HUES6 (cell line): ENCODE data around the gene AOC2.
A peak's percentile ranks its signal among the peaks of the same experiment; 100 is the strongest.

ENCODE experiments used
- H3K27ac ChIP-seq: 2 replicates; pipeline ENCODE4 v1.7.0; 2013; ENCODE audit warnings: low read depth, mild to moderate bottlenecking, low read length, inconsistent platforms
- H3K27me3 ChIP-seq: 2 replicates; pipeline ENCODE4 v1.6.1; 2013; ENCODE audit warnings: low read length; ENCODE audit not compliant: control insufficient read depth, insufficient read depth
- H3K36me3 ChIP-seq: 2 replicates; pipeline ENCODE4 v1.6.1; 2013; ENCODE audit warnings: low read length; ENCODE audit not compliant: control insufficient read depth, insufficient read depth
- H3K4me1 ChIP-seq: 2 replicates; pipeline ENCODE4 v1.6.1; 2013; ENCODE audit warnings: low read length; ENCODE audit not compliant: control insufficient read depth, insufficient read depth
- H3K4me3 ChIP-seq: 2 replicates; pipeline ENCODE4 v1.5.1; 2013; ENCODE audit warnings: low read depth, low read length
- H3K9ac ChIP-seq: one replicate; pipeline ENCODE4 v1.6.1; 2013; ENCODE audit warnings: mild to moderate bottlenecking, low read length
- H3K9me3 ChIP-seq: 2 replicates; pipeline ENCODE4 v1.6.1; 2013; ENCODE audit warnings: low read depth, low read length; ENCODE audit not compliant: control insufficient read depth, insufficient read depth

Gene AOC2, protein sequence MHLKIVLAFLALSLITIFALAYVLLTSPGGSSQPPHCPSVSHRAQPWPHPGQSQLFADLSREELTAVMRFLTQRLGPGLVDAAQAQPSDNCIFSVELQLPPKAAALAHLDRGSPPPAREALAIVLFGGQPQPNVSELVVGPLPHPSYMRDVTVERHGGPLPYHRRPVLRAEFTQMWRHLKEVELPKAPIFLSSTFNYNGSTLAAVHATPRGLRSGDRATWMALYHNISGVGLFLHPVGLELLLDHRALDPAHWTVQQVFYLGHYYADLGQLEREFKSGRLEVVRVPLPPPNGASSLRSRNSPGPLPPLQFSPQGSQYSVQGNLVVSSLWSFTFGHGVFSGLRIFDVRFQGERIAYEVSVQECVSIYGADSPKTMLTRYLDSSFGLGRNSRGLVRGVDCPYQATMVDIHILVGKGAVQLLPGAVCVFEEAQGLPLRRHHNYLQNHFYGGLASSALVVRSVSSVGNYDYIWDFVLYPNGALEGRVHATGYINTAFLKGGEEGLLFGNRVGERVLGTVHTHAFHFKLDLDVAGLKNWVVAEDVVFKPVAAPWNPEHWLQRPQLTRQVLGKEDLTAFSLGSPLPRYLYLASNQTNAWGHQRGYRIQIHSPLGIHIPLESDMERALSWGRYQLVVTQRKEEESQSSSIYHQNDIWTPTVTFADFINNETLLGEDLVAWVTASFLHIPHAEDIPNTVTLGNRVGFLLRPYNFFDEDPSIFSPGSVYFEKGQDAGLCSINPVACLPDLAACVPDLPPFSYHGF

DNA sequence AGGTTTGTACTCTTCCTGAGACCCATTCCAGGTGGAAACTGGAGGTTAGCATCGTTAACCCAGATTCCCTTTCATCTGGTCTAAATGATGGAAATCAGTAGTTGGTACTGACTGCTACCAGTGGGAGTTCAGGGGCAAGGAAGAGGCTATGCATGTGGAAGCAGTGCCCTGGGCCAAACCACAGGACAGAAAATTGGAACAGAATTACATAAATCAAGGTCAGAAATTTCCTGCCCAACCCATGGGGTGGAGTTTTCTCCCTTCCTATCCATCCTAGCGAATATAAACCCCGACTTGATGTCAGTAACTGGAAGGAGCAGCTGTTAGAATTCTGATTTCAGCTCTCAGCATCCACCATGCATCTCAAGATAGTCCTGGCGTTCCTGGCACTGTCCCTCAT lies at the start of gene AOC2:
Gene AOC2 (plus strand): TSS at position 310 of the 400 bp plus-strand sequence. CDS start 47 bp downstream, at position 357.
- Histone ChIP-seq H3K4me3 (no peak within 1 kb of the TSS), H3K9ac (no peak within 1 kb of the TSS), H3K9me3 (no peaks in the 10 kb centered on the region), H3K27ac (no peak within 1 kb of the TSS), H3K36me3 (peaks cover 62% of the 10 kb centered on the region), H3K4me1 (no peaks in the 10 kb centered on the region), H3K27me3 (no peaks in the 10 kb centered on the region)

DNA sequence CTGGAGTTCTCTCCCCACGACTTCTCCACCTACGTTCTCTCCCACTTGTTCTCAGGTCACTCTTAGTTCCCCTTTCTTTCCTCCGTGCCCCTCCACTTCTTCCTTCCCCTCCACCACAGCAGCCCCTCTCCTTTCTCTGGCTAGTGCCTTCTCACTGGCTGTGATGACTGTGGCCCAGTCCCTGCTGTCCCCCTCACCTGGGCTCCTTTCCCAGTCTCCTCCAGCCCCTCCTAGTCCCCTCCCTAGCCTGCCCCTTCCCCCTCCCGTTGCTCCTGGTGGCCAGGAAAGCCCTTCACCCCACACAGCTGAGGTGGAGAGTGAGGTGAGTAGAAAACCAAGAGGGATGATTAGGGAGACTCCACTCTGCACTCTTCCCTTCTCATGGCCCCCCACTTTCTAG lies 49.3 kb upstream of the AOC2 start:
- H3K9me3 ChIP-seq, result no peaks in the 10 kb centered on the region
- no peak overlapping the region for H3K4me3 ChIP-seq
- H3K9ac ChIP-seq, result no peak overlapping the region
- no peaks in the 10 kb centered on the region for H3K36me3 ChIP-seq
- H3K4me1 ChIP-seq, result peaks cover 8% of the 10 kb centered on the region
- H3K27ac ChIP-seq, result no peak overlapping the region
- peaks cover 6% of the 10 kb centered on the region for H3K27me3 ChIP-seq

DNA sequence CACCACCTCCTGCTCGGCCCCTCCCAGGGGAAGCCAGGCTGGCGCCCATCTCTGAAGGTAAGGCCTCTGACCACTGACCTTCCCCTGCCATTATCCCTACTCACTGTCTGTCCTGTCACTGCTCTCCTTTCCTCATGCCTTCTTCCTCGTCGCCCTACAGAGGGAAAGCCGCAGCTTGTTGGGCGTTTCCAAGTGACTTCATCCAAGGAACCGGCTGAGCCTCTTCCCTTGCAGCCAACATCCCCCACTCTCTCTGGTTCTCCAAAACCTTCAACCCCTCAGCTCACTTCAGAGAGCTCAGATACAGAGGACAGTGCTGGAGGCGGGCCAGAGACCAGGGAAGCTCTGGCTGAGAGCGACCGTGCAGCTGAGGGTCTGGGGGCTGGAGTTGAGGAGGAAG lies 48.9 kb upstream of the AOC2 start:
- Histone ChIP-seq H3K27me3 (peaks cover 6% of the 10 kb centered on the region), H3K36me3 (no peaks in the 10 kb centered on the region), H3K9me3 (no peaks in the 10 kb centered on the region), H3K27ac (no peak overlapping the region), H3K4me3 (no peak overlapping the region), H3K4me1 (peaks cover 8% of the 10 kb centered on the region), H3K9ac (no peak overlapping the region)

DNA sequence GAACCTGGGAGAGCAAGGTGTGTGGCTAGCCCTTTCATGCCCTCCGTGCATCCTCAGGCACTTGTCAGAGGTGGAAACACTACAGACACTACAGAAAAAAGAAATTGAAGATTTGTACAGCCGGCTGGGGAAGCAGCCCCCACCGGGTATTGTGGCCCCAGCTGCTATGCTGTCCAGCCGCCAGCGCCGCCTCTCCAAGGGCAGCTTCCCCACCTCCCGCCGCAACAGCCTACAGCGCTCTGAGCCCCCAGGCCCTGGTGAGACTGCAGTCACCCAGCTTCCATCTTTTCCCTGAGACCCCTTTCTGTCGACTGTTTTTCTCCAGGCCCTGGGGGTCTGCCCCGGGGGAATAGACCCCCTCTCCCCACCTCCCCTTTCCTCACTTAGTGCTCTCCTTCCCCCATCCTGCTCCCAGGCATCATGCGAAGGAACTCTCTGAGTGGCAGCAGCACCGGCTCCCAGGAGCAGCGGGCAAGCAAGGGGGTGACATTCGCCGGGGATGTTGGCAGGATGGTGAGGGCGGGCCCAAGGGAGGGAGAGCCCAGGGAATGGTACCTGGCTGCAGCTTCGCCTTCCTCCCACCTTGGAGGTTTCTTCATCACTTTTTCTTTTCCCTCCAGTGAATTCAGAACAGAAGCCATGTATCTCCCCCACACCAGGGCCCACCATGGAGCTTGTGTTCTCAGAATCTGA lies 48.2 kb upstream of the AOC2 start:
- no peaks in the 10 kb centered on the region for H3K36me3 ChIP-seq
- H3K4me1 ChIP-seq, result peaks cover 8% of the 10 kb centered on the region
- peaks cover 6% of the 10 kb centered on the region; the same call in 1 of the 2 replicates for H3K27me3 ChIP-seq
- no peak overlapping the region for H3K9ac ChIP-seq
- no peak overlapping the region for H3K27ac ChIP-seq
- H3K9me3 ChIP-seq, result no peaks in the 10 kb centered on the region
- no peak overlapping the region for H3K4me3 ChIP-seq

DNA sequence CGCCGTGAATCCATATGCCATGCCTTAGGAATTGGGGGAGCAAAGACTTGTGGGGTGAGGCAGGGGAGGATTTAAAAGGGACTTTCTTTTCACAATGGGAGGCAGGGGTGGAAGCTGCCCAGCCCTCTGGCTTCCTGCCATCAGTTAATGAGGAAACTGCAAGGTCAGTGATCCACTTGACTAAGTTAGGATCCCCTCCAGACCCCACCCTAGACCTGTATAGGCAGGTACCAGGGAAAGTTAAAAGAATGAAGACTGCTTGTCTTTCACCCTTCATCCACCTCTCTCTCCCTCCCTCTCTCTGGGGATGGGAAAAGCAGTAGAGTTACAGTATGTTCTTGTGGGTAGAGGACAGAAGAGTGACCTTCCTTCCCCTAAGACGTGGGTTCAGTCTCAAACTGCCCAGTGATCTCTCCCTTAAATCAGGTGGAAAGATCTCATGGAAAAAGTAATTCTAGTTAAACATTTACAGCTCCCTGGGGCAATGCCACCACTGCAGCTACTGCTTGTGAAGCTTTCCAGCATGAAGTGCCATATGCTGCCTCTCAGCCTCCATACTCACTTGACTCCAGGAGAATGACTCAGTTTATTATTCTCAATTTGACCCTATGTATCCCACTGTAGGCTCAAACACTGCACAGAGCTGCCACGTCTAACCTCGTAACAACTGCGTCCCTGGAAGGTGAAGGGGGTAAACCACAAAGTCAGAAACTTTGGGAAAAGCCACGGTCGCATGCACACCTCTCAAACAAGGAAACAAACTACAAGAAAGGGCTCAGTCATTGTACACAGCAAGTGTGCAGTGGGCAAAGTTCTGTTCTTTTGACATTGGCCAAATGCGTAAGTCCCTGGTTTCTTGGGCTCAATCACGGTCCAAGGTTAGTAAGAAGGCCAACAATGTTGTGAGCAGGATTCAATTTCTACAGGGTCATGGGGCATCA lies 47.0 kb upstream of the AOC2 start:
- Histone ChIP-seq H3K27ac (no peak overlapping the region), H3K9me3 (no peaks in the 10 kb centered on the region), H3K36me3 (no peaks in the 10 kb centered on the region), H3K4me1 (peaks cover 8% of the 10 kb centered on the region), H3K27me3 (peaks cover 6% of the 10 kb centered on the region; the same call in 1 of the 2 replicates), H3K9ac (peak overlapping the region; percentile 82), H3K4me3 (peak overlapping the region; percentile 77)

DNA sequence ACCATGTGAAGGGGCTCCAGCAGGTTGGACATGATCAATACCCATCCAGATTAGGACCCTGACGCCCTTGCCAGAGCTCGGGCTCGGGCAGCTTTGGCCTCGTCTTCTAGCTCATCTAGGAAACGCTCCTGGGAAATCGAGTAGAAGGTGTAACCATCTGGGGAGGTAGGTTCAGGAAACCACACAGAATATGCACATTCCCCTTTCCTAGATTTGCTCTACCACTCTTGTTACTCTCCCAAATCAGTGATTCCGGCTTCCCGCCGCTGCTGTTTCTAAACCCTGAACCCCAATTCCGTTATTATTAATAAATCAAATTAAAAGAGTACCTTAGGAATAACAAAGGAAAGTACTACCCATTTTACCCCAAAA lies 46.4 kb upstream of the AOC2 start:
- Histone ChIP-seq H3K27ac (no peak overlapping the region), H3K4me1 (peaks cover 8% of the 10 kb centered on the region)

DNA sequence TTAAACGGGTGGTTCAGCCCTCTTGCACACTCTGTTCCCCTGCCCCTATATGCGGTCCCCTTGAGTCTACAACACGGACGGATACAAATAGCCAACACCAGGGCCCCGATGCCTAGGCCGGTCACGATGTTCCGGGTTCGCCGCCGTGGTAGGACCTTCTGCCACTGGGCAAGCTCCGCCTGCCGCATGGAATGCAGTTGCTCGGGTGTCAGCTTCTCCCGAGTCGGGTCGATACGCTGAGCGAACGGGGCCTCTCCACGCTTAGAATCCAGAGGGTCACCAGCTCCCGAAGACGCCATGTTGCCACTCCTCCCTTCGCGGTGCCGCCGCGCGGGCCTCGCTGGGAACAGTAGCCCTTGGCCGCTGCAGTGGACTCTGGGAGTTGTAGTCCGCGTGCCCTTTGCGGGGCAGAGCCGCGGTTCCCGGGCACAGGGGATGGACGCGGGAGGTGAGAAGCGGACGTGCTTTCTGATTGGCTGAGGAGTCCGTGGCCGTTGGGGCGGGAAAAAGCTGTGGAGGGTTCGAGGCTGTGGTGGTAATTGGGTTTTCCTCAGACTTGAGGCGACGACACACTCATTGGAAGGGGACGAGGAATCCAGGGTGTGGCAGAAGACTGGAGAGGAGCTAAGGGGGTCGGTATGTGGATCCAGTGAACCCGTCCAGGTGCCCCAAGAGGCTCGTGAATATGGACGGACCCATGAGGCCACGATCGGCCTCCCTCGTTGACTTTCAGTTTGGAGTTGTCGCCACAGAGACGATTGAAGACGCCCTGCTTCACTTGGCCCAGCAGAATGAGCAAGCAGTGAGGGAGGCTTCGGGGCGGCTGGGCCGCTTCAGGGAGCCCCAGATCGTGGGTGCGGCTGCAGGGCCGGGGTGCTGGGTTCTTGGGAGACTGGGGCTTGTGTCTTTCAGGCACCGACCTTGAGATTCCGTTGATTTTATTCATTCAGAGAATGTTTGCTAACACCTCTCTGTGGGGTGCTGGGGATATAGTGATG lies 45.7 kb upstream of the AOC2 start, which contains the start of the genes CNTD1 and COA3:
Gene CNTD1 (plus strand): TSS at position 479 of the 998 bp plus-strand sequence. CDS start 207 bp downstream, at position 686.
Gene COA3 (minus strand): TSS at position 322 of the 998 bp plus-strand sequence. CDS start 23 bp downstream, at position 299.
- Histone ChIP-seq H3K27ac (no peak within 1 kb of the TSS), H3K4me3 (peak within 1 kb of the TSS; percentile 77), H3K9ac (peak within 1 kb of the TSS; percentile 82)

More for the DNA sequence above, 46.4 kb upstream of the AOC2 start:
- H3K9ac ChIP-seq, result peak overlapping the region; percentile 82
- H3K4me3 ChIP-seq, result peak overlapping the region; percentile 77
- no peaks in the 10 kb centered on the region for H3K36me3 ChIP-seq
- peaks cover 6% of the 10 kb centered on the region; the same call in 1 of the 2 replicates for H3K27me3 ChIP-seq
- H3K9me3 ChIP-seq, result no peaks in the 10 kb centered on the region

DNA sequence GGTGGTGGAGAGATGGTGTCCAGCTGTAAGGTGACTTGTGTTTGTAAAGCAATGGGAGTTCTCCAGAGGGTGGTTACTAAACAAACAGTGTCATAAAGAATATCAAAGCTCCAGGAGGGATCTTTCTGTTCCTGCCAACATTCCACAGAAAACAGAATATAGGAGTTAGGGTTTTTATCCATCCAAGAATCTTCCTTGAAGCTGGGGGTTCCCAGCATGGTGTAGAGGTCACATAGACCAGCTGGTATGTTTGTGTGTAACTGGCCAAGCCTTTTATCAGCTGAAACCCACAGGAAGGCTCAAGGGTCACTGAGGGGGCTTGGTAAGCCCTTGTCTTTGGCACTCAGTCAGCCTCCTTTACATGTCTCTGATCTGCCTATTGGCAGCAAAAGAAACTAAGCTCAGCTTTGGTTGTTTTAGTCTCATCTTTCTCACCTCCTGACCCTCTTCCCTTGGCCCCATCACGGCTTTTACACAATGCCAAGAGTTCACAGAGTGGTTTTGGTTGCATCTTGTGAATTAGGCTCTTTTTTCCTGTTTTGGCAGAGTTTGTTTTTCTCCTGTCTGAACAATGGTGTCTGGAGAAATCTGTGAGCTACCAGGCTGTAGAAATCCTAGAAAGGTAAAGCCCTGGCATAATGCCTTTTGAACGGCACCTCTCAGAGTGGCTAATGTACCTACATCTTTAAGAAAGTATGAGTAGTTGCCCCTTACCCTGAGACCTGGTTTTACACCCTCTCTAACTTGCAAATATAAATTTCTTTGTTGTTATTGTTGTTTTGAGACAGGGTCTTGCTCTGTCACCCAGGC lies 41.1 kb upstream of the AOC2 start:
- H3K27me3 ChIP-seq, result peaks cover 6% of the 10 kb centered on the region; the same call in 1 of the 2 replicates
- no peaks in the 10 kb centered on the region for H3K4me1 ChIP-seq
- H3K9ac ChIP-seq, result no peak overlapping the region
- H3K27ac ChIP-seq, result no peak overlapping the region
- no peak overlapping the region for H3K4me3 ChIP-seq
- H3K9me3 ChIP-seq, result no peaks in the 10 kb centered on the region
- no peaks in the 10 kb centered on the region for H3K36me3 ChIP-seq

More for the DNA sequence above, 45.7 kb upstream of the AOC2 start, which contains the start of the genes CNTD1 and COA3:
- H3K36me3 ChIP-seq, result no peaks in the 10 kb centered on the region
- H3K27me3 ChIP-seq, result peaks cover 6% of the 10 kb centered on the region; the same call in 1 of the 2 replicates
- H3K4me1 ChIP-seq, result peaks cover 8% of the 10 kb centered on the region
- H3K9me3 ChIP-seq, result no peaks in the 10 kb centered on the region

DNA sequence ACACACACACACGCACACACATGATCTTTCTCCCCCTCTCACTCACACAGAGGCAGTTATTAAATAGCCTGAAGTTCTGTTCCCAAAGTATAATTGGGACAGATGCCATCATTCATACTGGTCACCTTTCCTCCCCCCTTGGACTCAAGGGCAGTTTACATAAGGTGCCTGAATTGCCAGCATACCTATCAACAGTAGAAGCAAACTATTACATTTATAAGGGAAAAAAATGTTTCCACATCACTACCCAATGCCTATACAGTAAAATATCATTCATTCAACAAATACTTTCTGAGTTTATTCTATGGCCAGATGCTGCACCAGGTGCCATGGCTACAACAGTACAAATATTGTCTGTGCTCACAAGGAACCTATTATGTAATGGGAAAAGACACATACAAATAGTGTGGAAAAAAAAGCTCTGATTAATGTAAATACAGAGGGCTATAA lies 39.4 kb upstream of the AOC2 start:
- Histone ChIP-seq H3K9me3 (no peaks in the 10 kb centered on the region), H3K9ac (no peak overlapping the region), H3K27me3 (no peaks in the 10 kb centered on the region), H3K27ac (no peak overlapping the region), H3K36me3 (peaks cover 7% of the 10 kb centered on the region; the same call in 1 of the 2 replicates), H3K4me3 (no peak overlapping the region), H3K4me1 (no peaks in the 10 kb centered on the region)
